ENCODE measurements around the gene IFNE. TPM values are rescaled to one million over a fixed set of nuclear protein-coding genes. Genes with fewer than 3 reads are reported as not detected.

IFNE gene
- total RNA-seq, 1 experiment from 2014 or later: not detected

DNA sequence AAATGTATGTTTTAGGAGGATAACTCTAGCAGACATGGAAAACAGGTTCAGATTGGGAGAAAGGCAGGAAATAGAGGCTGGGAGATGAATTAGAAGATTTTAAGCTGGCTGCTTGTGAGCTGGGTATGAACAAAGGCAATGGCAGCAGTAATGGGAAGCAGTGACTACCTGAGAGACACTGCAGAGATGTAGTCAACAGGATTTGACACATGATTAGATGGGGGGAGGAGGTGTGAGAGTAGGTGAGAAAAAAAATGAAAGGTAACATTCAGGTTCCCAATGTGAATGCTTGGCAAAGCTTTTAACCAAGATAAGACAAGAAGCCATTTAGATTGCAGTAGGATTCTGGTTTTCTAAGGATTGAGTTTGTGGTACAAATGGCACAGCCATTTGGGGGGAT lies 22.8 kb upstream of the IFNE start:
- Histone ChIP-seq H3K4ac (ENCODE audit: low read depth, low read length) (no peak overlapping the region), H4K5ac (ENCODE audit: insufficient read length, low read depth, low read length) (no peak overlapping the region), H3K23me2 (ENCODE audit: insufficient read length, low read depth, low read length, poor library complexity, severe bottlenecking) (no peaks in the 10 kb centered on the region), H2BK5ac (ENCODE audit: insufficient read length, low read length) (no peak overlapping the region), H3K4me2 (ENCODE audit: insufficient read depth, insufficient read length, low read length) (no peak overlapping the region), H3K23ac (ENCODE audit: insufficient read length, low read depth, low read length) (no peak overlapping the region), H3T11ph (ENCODE audit: low read length) (no peak overlapping the region), H2BK120ac (ENCODE audit: low read depth, low read length, poor library complexity, severe bottlenecking) (no peak overlapping the region), H3K27me3 (ENCODE audit: insufficient read depth, low read length) (no peaks in the 10 kb centered on the region), H2AFZ (ENCODE audit: low read length) (no peak overlapping the region), H3K79me1 (ENCODE audit: insufficient read depth, low read depth, low read length, poor library complexity, severe bottlenecking) (no peaks in the 10 kb centered on the region), H3K18ac (ENCODE audit: insufficient read length, low read depth, low read length) (no peak overlapping the region), H2BK12ac (ENCODE audit: insufficient read length, low read depth, low read length) (no peak overlapping the region), H4K20me1 (ENCODE audit: control insufficient read depth, insufficient read depth, insufficient read length) (no peaks in the 10 kb centered on the region), H3K27ac (ENCODE audit: insufficient read length, low read depth, low read length) (no peak overlapping the region), H3K79me2 (ENCODE audit: insufficient read depth, low read length) (no peaks in the 10 kb centered on the region), H3K9ac (ENCODE audit: extremely low read depth, insufficient read length, low read length) (no peak overlapping the region), H4K91ac (ENCODE audit: insufficient read length, low read depth, low read length) (no peak overlapping the region), H3K14ac (ENCODE audit: insufficient read depth, low read length) (no peak overlapping the region), H2BK20ac (ENCODE audit: low read depth, low read length, poor library complexity, severe bottlenecking) (no peak overlapping the region), H3K9me3 (ENCODE audit: control insufficient read depth, low read depth, low read length) (no peaks in the 10 kb centered on the region), H4K8ac (replicated peaks; ENCODE audit: insufficient read length, low read depth, low read length) (no peak overlapping the region), H2AK5ac (ENCODE audit: insufficient read length, low read length) (no peak overlapping the region), H2BK15ac (ENCODE audit: low read depth, low read length) (no peak overlapping the region), H3K56ac (ENCODE audit: insufficient read length, low read depth, low read length) (no peak overlapping the region), H3K4me1 (ENCODE audit: insufficient read depth, low read length) (peaks cover 3% of the 10 kb centered on the region)
- H3K27me3 Mint-ChIP-seq (ENCODE audit: low read depth): peaks cover 2% of the 10 kb centered on the region; the same call in 1 of the 2 replicates
- no peak overlapping the region for H3K27ac Mint-ChIP-seq
- no peak for DNase-seq
- H3K36me3 Mint-ChIP-seq (ENCODE audit: insufficient read depth in 1 of 3, low read depth in 3 of 3): no peaks in the 10 kb centered on the region
- peaks cover 3 to 10% of the 10 kb centered on the region in 2 experiments; a peak in 3 of 4 replicates for H3K4me1 Mint-ChIP-seq
- TF ChIP-seq, protein P1, sequence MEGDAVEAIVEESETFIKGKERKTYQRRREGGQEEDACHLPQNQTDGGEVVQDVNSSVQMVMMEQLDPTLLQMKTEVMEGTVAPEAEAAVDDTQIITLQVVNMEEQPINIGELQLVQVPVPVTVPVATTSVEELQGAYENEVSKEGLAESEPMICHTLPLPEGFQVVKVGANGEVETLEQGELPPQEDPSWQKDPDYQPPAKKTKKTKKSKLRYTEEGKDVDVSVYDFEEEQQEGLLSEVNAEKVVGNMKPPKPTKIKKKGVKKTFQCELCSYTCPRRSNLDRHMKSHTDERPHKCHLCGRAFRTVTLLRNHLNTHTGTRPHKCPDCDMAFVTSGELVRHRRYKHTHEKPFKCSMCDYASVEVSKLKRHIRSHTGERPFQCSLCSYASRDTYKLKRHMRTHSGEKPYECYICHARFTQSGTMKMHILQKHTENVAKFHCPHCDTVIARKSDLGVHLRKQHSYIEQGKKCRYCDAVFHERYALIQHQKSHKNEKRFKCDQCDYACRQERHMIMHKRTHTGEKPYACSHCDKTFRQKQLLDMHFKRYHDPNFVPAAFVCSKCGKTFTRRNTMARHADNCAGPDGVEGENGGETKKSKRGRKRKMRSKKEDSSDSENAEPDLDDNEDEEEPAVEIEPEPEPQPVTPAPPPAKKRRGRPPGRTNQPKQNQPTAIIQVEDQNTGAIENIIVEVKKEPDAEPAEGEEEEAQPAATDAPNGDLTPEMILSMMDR (conservative IDR thresholded peaks at IDR 0.05): no peak
- H3K4me3 Mint-ChIP-seq: no peak overlapping the region
- no peaks in the 10 kb centered on the region for H3K9me3 Mint-ChIP-seq
